GM10266 (cell line): ENCODE measurements around the gene CDCA3.
A peak's percentile ranks its signal among the peaks of the same experiment; 100 is the strongest.

Experiments
- DNase-seq: peaks from one replicate; pipeline ENCODE4 v3.0.0; 2012; ENCODE audit errors: extremely low spot score
- CTCF ChIP-seq: IDR thresholded peaks from 2 replicates; pipeline ENCODE4 v1.5.1; 2012; ENCODE audit warnings: mild to moderate bottlenecking, low read depth; ENCODE audit not compliant: control insufficient read depth, insufficient read depth; ENCODE audit errors: missing control alignments

Gene CDCA3

GRCh38 chr12:6840330-6840729, 10.8 kb downstream of the CDCA3 start:
- no peak for TF ChIP-seq CTCF
- no peak for DNase-seq

- peak; percentile 83 for DNase-seq
- no peak for TF ChIP-seq CTCF
These were observed 11.4 kb downstream of the CDCA3 start for GRCh38 chr12:6839482-6840201.

GRCh38 chr12:6838854-6839253, 12.2 kb downstream of the CDCA3 start:
- TF ChIP-seq CTCF = no peak
- DNase-seq = no peak

GRCh38 chr12:6837370-6838060, 13.6 kb downstream of the CDCA3 start:
- no peak for DNase-seq
- TF ChIP-seq CTCF = no peak

GRCh38 chr12:6836851-6837250, 14.2 kb downstream of the CDCA3 start:
- TF ChIP-seq CTCF = no peak
- no peak for DNase-seq

- TF ChIP-seq CTCF = no peak
- no peak for DNase-seq
These were observed 16.2 kb downstream of the CDCA3 start for GRCh38 chr12:6834873-6835272.

- no peak for DNase-seq
- no peak for TF ChIP-seq CTCF
These were observed 16.8 kb downstream of the CDCA3 start for GRCh38 chr12:6834254-6834653.
